ENCODE measurements around the gene NTMT2.
"Not testable (repeated sequence)": the region's sequence is repeated elsewhere in the genome, so short reads cannot be mapped to it uniquely, and the experiment has no call there.

Gene NTMT2

DNA sequence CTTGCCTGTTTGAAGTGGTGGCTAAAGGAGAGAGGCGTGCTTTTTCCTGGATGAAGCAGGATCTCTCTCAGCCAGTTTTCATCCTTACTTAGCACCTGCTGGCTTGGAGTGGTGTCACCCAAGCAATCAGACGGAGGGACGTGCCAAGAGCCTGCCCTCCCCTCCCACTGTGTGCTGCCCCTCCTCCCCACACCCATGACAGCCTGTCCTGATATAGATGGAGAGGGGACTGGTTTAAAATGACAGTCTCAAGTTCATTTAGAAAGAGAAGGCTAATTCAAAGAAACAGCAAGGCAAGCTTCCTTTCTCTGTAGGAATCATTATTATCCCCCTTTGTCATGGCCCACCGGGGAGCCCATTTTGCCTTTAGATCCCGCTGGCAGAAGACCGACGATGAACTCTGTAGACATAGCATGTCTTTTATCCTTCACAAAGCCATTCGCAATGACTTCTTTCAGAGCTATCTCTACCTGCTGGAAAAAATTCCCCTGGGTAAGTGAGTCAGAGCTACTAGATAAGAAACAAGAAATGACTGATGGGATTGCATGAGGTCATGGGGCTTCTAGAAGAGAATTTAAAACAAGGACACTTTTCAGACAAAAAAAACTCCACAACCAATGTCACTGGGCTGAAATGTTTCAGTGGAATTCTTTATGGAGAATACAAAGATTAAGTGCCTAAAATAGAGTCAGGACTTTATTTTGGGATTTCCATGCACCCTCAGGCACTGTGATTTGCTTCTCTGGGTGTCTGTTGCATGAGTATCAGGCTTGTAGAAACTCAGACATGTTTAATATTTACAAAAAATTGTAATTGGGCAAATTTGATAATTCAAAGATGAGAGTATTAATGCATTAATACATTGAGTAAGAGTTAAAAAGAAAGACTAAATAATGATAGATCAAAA is at the start of gene NTMT2:
NTMT2 (plus strand) TSS at position 190 of the 907 bp plus-strand sequence; CDS start at position 339, 149 bp downstream.
- no peak for DNase-seq (ENCODE audit: low read depth in 2 of 2, low spot score in 1 of 2)

- DNase-seq (ENCODE audit: low read depth in 2 of 2, low spot score in 1 of 2), result no peak
Observed at GRCh38 chr1:170095976-170096748, 49.6 kb upstream of the NTMT2 start.

GRCh38 chr1:170096806-170097340 is 48.9 kb upstream of the NTMT2 start:
- DNase-seq (ENCODE audit: low read depth in 2 of 2, low spot score in 1 of 2), result no peak

GRCh38 chr1:170097449-170097948 is 48.3 kb upstream of the NTMT2 start:
- no peak for DNase-seq (ENCODE audit: low read depth in 2 of 2, low spot score in 1 of 2)

- DNase-seq (ENCODE audit: low read depth in 2 of 2, low spot score in 1 of 2), result not testable (repeated sequence)
Observed at GRCh38 chr1:170113140-170113539, 32.6 kb upstream of the NTMT2 start.

GRCh38 chr1:170114906-170115305 is 30.9 kb upstream of the NTMT2 start:
- no peak for DNase-seq (ENCODE audit: low read depth in 2 of 2, low spot score in 1 of 2)

DNA sequence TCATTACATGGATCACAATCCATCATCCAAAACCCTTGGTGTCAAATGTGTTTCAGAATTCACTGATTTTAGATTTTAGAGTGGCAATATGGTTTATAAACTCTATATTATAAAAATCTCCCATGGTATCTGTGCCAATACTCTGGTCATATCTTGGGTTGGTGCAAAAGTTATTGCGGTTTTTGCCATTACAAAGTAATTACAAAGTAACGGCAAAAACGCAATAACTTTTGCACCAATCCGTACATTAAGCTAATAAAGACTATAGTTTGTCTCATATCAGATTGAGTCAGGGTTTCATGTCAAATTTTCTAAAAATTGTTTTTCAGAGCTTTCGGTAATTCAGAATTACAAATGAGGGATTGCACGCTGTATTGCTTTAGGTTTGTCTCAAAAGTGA is 23.4 kb upstream of the NTMT2 start:
- no peak for DNase-seq (ENCODE audit: low read depth in 2 of 2, low spot score in 1 of 2)

DNA sequence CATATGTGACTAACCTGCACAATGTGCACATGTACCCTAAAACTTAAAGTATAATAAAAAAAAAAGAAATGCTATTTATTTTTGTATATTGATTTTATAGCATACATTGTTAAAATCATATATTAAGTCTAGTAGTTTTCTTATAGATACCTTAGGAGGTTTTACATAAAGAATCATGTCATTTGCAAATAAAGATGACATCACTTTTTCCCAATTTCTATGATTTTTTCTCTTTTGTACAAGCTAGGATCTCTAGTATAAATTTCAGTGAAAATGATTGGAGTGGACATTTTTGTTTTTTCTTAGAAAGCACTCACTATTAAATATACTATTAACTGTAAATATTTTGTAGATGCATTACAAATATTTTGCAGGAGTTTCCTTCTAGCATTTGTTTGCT is 20.5 kb upstream of the NTMT2 start:
- no peak for DNase-seq (ENCODE audit: low read depth in 2 of 2, low spot score in 1 of 2)

DNA sequence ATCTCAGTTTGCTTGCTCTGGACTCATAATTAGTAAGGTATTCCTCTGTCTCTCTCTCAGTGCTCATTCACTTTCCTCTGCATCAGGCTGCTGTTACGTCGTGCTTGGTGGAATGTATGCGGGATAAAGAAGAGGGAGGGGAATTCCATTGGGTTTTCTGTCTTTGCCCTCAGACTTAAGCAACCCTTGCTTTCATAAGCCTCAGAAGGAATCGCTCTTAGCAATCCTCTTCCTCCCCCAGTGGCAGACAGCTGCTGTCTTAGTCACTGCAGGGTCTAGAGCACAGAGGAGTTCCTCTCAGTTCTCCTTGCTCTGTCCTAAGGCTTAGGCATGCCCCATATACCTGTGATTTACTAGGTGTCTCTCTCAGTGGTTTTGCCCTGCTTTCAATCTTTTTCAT is 19.1 kb upstream of the NTMT2 start:
- no peak for DNase-seq (ENCODE audit: low read depth in 2 of 2, low spot score in 1 of 2)

DNA sequence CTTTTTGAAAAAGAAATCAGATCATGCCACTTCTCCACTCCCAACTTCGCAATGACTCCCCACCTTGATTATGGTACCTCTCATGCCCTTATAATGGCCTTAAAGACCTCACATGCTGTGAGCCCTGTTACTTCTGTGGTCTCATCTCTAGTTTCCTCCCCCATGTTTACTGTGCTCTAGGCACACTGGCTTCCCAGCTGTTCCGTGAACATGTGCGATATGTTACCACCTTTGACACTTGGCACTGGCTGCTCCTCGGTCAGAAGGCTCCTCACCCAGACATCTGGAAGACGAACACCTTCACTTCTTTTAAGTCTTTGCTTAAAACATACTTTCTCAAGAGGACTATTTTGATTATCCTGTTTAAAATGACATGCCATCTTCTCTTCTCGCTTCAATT is 14.3 kb upstream of the NTMT2 start:
- no peak for DNase-seq (ENCODE audit: low read depth in 2 of 2, low spot score in 1 of 2)

DNA sequence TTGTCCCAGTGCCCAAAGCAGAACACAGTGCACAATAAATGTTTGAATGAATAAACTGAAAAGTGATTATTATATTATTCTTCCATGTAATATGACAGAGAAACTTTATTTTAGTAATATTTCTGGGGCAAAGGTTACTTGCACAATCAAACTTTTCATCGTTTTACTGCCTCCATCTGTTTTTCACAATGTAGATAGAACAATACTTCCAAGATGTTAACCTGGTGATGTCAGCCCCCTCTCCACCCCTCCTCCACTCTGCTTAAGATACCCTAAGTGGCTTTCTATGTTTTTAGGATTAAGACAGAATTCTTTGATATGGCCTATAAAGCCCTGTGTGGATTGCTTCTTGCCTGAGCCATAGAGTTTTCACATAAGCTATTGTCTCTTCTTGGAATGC is 13.8 kb upstream of the NTMT2 start:
- DNase-seq (ENCODE audit: low read depth in 2 of 2, low spot score in 1 of 2), result no peak

GRCh38 chr1:170133766-170134495 is 11.8 kb upstream of the NTMT2 start:
- DNase-seq (ENCODE audit: low read depth in 2 of 2, low spot score in 1 of 2), result no peak

DNA sequence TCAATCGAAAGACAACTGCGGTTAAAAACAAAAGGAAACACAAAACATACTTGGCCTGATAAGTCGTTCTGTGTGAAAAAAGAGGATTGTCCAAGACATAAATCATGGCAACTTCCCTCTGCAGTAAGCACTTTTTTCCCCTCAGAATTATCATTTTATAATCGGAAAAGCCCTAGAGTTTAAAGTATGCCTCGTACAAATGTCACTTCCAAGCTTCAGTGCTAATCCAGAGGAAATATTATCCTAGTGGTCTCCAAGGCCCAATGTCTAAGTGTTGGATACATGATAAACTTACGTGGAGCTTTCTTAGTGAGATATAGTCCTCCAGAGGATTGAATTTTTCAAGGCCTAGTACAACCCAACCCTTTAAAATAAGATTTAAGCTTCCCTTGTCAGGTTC is 11.2 kb upstream of the NTMT2 start:
- no peak for DNase-seq (ENCODE audit: low read depth in 2 of 2, low spot score in 1 of 2)

DNA sequence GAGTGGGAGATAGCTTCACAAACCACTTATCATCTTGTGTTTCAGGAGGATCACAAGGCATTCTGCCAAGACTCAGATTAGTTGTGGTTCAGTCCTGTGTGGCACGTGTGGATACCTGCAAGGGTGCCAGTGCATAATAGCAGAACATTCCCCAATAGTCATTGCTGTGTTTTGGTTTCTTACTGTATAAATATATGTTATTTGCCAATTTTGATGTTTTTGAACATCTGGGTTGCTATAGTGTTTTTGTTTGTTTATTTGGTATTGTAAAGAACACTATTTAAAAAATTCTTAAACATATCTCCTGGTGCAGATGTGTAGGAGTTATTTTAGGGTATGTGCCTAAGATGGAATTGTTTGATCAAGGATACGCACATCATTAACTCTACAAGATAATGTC is 5.4 kb upstream of the NTMT2 start:
- DNase-seq (ENCODE audit: low read depth in 2 of 2, low spot score in 1 of 2), result no peak

GRCh38 chr1:170145061-170145460 is 698 bp upstream of the NTMT2 start:
- DNase-seq (ENCODE audit: low read depth in 2 of 2, low spot score in 1 of 2), result no peak

GRCh38 chr1:170146720-170147263 is 1.0 kb downstream of the NTMT2 start:
- DNase-seq (ENCODE audit: low read depth in 2 of 2, low spot score in 1 of 2), result no peak

- DNase-seq (ENCODE audit: low read depth in 2 of 2, low spot score in 1 of 2), result no peak
Observed at GRCh38 chr1:170149241-170149640, 3.5 kb downstream of the NTMT2 start.

- no peak for DNase-seq (ENCODE audit: low read depth in 2 of 2, low spot score in 1 of 2)
Observed at GRCh38 chr1:170150016-170150415, 4.3 kb downstream of the NTMT2 start.

- DNase-seq (ENCODE audit: low read depth in 2 of 2, low spot score in 1 of 2), result no peak
Observed at GRCh38 chr1:170150921-170151320, 5.2 kb downstream of the NTMT2 start.

- no peak for DNase-seq (ENCODE audit: low read depth in 2 of 2, low spot score in 1 of 2)
Observed at GRCh38 chr1:170153417-170153816, 7.7 kb downstream of the NTMT2 start.

DNA sequence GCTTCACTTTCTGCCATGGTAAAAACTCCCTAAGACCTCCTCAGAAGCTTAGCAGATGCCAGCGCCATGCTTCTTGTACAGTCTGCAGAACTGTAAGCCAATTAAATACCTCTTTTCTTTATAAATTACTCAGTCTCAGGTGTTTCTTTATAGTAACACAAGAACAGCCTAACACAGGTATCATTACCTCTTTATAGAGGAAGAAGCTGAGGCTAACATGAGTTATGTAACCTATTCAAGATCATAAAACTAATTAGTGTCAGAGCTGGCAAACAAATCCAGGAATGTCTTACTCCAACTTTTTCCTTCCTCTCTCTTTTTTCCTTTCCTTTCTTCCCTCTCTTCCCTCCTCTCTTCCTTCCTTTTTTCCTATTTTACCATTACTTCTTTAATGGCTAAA is 9.3 kb downstream of the NTMT2 start:
- DNase-seq (ENCODE audit: low read depth in 2 of 2, low spot score in 1 of 2), result no peak
